Measurements from ENCODE around the gene GMDS.
"Not testable (repeated sequence)": the region's sequence is repeated elsewhere in the genome, so short reads cannot be mapped to it uniquely, and the experiment has no call there.

GMDS gene

DNA sequence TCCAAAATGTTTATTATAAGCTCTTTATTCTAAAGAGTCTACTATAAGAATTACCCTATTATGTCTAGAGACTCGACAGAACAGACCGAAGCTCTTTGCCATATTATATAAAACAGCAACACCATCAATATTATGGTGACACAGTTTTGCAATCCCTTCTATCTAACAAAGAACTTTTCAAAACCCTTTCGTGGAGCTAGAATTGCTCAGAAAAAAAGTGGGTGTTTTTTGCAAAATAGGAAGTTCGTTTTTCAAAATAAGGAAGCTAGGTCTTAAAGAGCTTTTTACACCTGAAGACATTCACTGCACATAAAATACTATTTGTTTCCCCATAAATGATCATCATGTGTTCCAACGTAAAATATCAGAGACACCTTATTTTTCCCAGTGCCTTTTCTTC, 395.7 kb downstream of the GMDS start:
- peak; percentile 50 for DNase-seq

DNA sequence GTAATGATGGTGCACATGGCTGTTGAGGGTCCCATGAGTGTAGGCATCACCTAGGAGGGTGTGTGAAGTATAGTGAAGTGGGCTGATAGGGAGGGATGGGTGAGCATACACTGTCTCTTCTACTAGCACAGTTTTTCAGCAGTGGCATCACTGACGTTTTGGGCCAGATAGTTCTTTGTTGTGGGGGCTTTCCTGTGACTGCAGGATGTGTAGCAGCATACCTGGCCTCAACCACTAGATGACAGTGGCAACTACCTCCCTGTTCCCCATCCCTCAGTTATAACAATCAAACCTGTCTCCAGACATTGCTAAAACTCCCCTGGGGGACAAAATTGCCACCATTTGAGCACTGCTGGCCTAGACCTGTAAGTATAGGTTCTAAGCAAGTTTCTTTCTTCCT, 396.7 kb downstream of the GMDS start:
- no peak for DNase-seq

DNA sequence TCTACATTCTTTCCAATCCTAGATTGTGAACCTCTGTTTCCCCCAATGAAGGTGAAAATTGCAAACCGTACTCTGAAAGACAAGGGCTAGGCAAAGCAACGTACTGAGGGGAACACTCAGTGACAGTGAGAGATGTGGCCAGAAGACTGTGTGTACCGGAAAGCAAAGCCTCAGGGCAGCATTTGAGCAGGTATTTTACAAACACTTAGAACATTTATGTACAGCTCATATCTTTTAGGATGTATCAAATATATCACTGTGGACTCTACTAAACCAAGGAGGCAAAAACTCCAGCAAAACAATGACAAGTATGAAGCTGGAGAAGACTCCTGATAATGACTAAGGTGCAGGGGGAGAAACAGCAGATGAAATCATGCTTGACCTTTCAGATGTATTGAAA, 398.8 kb downstream of the GMDS start:
- no peak for DNase-seq

DNA sequence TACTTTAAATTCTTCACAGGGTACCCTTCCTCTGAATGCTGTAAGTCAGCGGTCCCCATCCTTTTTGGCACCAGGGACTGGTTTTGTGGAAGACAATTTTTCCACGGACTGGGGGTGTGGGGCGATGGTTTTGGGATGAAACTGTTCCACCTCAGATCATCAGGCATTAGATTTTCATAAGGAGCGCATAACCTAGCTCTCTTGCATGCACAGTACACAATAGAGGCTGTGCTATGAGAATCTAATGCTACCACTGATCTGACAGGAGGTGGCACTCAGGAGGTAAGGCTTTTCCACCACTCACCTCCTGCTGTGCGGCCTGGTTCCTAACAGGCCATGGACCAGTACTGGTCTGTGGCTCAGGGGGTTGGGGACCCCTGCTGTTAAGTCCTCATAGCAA, 399.9 kb downstream of the GMDS start:
- DNase-seq: not testable (repeated sequence)

DNA sequence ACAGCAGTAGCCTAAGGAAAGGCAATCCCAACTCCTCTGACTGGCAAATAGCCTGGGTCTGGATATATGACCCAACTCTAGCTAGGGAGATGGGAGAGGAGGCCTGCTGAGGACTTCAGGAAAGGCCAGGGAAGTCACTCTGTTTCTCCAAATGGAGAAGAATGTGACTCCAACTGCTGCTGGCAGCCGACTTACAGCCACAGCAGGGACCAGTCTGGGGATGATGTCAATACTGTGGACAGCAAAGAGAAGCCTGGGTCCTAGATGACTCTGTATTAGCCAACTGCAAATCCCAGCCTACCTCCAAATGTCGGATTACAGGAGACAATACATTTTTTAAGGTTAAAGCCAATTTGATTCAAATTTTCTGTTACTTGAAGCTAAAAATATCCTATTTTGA, 403.1 kb downstream of the GMDS start:
- no peak for DNase-seq

DNA sequence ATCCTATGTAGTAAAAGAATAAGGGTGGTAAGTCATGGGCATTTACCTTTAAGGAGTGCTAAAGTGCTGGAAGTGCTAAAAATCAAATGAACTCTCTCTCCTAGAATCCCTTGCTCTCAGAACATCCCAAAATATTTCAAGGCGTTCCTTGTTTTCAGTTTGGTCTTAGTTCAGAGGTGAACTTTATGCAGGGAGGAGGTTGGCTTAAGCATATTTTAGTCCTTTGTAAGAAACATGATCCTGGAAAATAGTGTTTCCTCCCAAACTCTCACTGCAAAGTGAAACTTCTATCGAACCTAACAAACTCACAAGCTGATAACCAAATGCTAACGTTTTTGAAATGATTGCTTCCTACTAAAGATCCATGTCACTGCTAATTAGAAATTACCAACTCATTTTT, 404.3 kb downstream of the GMDS start:
- no peak for DNase-seq

DNA sequence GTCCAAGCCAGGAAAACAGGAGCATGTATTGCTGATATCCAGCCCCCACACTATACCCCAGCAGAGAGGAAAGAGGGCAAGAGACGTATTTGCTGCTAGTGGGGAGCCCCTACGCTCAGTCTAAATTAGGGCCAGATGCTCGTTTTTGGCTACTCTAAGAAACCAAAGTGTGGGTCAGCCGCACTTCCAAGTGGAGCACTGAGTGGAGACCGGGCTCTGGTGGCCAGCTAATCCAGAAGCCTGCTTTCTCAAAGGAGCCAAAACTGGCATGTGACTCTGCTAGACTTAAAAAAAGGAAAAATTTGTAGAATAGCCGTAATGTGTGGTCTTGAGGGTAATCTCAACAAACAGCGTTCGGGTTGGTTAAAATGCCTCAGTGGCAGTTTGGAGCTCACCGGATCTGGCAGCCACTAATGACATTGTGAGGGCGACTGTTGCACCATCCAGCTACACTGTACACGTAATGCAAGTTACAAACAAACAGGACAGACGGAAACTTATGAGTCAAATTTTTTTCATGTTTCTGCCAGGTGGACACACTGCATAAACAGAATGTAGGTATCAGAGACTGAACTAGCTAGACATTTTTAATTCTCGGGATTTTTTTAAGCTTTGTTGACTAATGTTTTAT, 404.8 kb downstream of the GMDS start:
- no peak for DNase-seq

DNA sequence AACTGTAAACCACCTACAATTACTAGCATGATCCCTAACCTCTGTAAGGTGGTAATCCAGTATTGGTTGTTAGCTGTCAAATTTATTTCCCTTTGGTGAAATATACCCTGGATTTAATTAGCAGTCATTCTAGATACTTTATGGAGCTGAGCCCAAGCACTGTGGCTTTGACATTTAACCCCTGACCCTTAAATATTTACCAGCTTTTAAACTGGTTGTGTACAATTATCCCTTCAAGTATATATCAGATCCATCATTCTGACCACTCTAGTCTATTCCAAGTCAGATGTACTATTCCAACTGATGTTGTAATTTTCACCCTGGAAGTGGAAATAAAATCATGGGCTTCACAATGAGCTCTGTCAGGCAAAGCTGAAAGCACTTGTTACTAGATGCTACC, 406.0 kb downstream of the GMDS start:
- no peak for DNase-seq

DNA sequence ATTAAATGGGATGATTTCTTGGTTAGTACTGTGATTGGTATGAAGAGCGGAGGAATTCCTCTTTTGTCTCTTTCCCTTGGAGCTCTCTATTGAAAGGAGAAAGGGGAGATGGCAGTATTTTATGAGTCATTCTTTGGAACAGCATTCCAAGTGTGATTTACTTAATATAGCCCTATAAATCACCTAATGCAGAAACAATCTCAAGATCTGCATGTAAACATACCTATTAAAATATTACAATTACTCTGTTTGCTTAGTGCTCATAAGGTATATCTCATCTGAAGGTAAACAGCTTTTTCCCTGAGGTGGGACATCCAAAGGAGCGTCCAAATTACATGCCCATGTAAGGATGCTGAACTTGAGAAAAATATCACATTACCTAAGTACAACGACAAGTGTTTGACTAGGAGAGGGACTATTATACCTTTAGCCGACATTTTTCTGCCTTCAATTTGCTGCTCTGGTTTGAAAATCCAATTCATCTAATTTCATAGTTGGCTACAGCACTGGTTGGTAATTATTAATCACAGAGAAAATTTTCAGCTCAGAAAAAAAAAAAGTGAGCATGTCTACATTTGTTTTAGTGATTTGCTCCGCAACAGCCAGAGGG, 406.7 kb downstream of the GMDS start:
- no peak for DNase-seq

DNA sequence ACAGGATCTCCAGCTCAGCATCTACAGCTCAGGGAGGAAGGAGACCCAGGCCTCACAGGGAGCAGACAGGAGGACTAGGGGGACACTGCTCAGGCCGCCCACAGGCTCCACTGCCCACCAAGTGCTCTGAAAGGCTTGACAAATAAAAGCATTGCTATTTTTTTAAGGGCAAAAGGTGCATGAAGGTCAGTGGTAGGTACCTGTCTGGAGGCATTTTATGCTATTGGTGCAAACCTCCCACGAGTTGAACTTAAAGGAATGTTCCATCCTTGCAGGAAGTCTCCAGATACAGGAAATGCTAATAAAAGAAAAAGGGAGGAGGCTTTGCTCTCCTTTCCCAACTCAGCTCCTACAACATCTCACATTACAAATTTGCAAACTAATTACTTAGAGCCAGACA, 407.6 kb downstream of the GMDS start:
- no peak for DNase-seq

DNA sequence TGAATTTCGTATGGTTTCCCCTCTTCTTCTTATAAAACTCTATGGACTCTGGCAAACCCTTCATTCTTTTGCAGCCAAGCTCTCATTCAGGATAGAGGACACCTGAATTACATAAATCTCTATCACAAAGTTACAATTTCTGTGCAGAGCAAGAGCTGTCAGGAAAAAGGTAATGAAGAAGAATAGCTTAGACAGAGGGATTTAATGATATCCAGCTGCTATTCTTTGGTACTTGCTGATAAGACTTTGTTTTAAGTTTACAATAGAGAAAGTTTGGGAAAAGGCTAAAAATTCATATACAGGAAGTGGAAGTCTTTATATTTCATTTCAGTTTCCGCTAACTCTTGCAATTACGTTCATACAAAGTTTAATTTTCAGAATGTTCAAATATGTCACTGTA, 408.7 kb downstream of the GMDS start:
- DNase-seq: no peak

DNA sequence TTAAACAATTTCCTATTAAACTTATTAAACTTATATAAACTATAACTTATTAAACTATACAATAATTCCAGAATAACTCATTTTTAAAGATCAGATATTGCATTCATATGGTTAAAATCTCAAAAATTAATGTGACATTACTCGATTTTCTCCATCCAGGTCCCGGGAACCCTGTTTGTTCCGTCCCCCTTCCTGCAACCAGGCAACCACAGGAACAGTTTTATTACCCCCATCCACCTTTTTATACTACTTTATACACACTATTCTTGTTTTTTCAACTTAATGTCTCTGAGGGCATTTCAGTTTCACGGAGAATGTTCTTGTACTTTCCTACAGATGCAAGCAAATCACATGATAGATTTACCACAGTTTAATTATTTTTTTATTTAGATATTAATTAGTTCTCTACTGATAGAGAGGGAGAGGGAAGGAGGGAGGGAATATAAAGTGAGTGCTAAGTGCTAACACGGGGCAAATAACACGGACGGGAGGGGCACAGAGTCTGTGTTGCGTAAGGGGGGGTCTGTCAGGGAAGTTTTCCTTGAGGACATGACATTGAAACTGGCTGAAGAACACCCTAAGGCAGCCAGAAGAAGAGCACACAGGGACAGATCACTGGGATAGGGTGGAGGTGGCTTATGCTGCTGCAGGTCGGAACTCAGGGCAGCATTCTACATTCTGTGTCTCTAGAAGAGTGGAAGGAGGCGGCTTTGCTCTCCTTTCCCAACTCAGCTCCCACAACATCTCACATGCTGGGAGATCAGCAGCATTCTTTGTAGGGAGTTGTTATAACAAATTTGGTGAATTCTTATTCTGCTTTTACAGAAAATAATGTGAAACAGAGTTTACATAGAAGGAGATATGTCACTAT, 410.5 kb downstream of the GMDS start:
- DNase-seq: no peak

DNA sequence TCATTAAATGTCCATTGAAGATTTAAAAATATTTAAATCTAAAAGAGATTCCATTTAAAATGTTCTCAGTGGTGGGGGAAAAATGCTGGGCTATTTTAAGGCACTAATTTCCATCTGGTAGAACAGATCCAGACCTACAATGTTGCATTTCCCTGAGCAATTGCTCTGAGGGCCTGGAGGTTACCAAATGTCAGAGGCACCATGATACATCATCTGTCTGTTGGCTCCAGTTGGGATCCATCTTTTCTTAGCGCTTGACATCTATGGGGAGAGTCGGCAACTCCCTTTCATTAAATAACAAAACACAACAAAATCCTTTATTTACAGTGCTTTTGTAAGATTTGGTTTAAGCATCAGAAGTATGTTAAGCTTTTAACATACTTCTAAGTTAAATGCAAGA, 411.2 kb downstream of the GMDS start:
- DNase-seq: no peak

DNA sequence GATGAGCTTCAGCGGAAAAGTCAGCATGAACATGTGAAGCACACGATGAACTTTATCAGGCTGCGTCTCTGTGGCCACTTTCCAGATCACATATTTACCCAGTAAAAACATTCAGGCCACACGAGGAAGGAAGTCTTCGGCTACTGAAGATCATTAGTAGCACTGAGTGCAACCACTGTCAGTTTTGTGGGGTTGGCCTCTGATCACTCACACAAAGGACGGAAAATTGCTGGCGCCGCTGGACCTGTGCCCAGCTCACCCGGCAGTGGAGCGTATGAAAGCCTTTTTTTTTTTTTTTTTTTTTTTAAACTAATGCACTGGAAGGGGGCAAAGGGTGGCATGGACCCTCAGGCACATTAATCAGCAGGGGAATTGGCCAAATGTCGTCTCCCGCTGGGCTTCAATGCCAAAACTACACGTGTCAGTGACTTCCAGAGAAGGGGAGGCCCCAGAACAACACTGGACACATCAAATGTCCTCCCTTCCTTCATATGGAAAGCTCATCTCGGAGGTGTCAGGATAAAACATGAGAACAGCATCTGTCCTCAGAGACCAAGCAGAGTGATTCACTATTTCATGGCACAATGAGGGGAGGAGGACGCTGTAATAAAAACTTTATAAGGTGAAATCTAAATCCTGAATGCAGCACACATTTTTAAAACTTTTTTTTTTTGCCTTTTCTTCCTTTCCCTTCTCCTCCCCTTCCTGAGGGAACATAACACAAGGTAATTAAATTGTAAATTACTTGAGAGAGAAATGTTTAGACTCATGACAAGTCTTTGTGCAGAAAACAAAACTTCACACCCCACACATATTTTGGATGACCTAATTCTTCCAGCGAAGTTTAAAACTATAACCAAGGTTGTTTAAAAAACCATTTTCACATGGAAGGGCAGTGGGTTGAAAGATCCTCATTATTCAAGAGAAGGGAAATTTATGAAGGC, 412.3 kb downstream of the GMDS start:
- no peak for DNase-seq

DNA sequence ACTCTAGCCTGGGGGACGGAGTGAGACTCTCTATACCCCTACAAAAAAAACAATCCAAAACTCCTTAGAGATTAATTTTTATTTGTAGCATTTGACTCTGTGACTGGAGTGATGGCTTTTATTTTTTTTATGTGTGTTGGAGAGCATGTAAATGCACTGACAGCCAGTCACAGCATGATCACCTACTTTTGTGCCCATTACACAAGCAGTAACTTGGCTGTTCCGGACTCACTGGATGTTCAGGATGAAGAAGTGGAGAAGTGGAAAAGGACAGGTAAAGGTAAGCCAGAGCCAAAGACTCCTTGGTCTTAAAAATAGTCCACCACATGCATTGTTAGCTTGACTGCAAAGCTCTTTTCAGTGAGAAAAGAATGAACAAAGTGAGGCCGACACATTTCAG, 413.0 kb downstream of the GMDS start:
- DNase-seq: no peak

DNA sequence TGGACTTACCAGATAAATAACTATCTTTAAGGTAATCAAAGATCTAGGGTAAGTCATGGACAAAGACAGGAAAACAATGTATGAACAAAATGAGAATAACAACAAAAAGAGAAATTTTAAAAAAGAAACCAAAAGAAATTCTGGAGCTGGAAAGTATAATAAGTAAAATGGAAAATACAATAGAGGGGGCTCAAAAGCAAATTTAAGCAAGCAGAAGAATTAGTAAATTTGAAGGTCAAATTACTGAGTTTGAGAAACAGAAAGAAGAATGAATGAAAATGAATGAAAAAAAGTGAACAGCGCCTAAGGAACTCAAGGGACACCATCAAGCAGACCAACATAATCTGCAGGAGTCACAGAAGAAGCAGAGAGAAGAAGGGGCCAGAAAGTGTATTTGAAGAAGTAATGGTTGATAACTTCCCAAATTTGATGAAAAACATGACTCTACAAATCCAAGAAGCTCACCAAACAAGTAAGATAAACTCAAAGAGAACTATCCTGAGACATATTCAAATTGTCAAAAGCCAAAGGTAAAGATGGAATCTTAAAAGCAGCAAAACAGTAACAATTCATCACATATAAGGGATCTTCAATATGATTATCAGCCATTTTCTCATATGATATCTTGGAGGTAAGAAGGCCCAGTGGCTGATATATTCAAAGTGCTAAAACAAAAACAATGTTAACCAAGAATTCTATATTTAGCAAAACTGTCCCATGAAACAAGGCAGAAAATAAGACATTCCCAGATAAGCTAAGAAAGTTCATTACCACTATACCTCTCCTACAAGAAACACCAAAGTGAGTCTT, 417.2 kb downstream of the GMDS start:
- DNase-seq: no peak

DNA sequence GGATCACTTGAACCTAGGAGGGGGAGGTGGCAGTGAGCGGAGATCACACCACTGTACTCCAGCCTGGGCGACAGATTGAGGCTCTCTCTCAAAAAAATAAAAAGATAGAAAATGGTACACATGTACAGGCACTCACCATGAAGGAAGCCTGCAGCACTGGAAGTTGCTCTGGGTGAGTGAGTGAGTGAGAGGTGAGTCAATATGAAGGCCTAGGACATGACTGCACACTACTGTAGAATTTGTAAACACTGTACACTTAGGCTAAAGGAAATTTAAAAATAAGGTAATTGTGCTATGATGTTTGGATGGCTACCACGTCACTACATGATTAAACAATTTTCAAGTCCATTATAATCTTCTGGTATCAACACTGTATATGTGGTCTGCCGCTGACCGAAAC, 419.5 kb downstream of the GMDS start:
- DNase-seq: no peak

DNA sequence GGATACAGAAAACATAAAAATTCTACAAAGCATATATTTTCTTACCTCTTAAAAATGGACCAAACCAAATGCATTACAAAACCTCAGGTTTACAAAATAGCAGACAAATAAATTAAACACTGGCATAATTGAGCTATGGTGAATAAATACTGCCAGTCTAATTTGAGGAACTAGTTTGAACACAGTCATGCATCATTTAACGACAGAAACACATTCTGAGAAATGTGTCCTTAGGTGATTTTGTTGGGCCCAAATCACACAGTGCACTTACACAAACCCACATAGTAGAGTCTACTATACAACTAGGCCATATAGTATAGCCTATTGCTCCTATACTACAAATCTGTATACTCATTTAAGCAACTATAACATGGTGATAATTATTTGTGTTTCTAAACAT, 420.1 kb downstream of the GMDS start:
- no peak for DNase-seq

DNA sequence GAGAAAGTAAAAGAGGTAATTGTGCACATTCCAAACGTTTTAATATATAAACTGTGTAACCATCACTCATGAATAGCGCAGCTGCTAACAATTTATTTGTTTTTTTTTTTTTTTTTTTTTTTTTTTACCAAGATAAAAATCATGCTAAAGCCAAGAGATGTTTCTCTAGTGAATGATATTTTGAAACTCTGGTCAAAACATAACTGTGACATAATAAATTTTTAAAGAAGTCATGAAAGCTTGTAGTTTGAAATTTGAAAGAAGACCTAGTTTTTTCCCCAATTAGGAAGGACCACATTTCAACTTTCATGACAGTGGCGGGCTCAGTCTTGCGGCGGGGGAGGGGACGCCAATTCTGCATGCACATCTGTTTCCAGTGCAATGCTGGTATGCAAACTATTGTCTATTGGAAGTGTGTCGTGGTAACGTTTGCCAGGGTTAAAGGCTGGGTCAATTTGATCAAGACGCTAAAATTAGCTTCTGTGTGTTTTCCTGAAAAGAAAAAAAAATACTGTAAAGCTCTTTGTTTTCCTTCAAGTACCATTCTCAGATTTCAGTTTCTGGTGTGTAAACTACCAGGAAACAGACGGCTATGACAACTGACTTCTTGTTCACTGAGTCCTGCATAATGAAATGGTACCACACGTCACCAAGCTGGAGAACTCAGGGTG, 423.8 kb downstream of the GMDS start:
- no peak for DNase-seq

DNA sequence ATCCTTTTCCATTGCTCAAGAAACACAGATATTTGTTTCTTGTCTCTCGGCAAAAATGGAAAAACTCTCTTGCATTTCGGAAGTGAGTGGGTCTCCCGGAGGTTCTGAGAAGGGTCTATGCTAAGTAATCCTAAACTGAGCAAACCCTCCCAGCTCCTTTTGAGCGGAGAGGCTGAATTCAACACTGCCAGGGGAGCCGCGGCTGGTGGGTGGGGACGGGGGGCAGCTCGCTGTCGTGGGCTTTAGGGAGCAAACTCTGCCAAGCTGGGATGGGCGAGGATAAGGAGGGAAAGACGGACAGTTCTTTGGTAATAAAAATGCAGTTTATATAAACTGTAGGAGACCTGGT, 424.3 kb downstream of the GMDS start:
- DNase-seq: no peak

DNA sequence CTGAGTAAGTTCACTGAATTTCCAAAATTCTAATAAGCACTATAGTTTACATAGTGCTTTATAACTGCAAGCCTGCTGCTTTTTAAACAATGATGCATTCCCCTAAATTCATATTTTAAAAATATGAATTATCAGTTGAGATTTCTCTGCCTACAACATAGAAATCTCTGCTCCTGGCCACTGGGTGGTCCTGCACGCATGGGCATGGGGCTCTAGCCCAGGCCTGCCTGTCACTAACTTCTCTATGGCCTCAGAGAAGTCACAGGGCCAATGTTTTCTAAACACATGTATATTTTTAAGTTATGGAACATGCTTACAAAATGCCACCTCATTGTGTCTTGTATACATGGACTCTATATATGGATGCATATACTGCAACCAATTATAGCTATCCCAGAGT, 424.7 kb downstream of the GMDS start:
- no peak for DNase-seq

DNA sequence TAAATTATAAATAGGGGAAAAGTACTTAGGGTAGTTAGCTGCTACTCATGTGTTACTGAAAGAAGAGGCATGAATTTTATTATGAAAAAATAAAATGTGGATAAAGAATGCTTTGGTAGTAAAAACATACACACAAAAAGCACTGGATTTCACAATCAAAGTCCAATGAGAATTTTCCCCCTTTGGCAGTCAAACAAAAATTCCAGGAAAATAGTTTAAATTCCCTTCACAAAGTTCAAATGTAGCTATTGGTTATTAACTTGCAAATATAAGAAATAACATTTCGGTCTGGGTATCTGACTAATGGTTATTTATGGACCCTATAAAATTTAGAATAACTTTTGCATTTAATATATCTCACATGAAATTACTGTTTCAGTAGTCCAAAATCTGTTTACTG, 425.2 kb downstream of the GMDS start:
- DNase-seq: no peak
